D721Med (cell line): Measurements from ENCODE around the gene ACER3.

ENCODE experiments used
- DNase-seq: peaks from one replicate; pipeline ENCODE4 v3.0.0; 2011; ENCODE audit warnings: low spot score; ENCODE audit not compliant: insufficient read length
- FAIRE-seq: peaks from 2 replicates; lab custom pipeline; 2011; peaks lifted over from hg19 to GRCh38; lab: Jason Lieb, UNC
- TF ChIP-seq, protein P1 (sequence below): IDR thresholded peaks from 2 replicates; pipeline ENCODE4 v1.5.1; 2012; ENCODE audit warnings: mild to moderate bottlenecking, control low read depth; ENCODE audit not compliant: insufficient read depth; ENCODE audit errors: missing control alignments

ACER3 gene

GRCh38 chr11:76972051-76972450, 111.3 kb downstream of the ACER3 start:
- FAIRE-seq: no peak
- DNase-seq: no peak
- TF ChIP-seq, protein P1, sequence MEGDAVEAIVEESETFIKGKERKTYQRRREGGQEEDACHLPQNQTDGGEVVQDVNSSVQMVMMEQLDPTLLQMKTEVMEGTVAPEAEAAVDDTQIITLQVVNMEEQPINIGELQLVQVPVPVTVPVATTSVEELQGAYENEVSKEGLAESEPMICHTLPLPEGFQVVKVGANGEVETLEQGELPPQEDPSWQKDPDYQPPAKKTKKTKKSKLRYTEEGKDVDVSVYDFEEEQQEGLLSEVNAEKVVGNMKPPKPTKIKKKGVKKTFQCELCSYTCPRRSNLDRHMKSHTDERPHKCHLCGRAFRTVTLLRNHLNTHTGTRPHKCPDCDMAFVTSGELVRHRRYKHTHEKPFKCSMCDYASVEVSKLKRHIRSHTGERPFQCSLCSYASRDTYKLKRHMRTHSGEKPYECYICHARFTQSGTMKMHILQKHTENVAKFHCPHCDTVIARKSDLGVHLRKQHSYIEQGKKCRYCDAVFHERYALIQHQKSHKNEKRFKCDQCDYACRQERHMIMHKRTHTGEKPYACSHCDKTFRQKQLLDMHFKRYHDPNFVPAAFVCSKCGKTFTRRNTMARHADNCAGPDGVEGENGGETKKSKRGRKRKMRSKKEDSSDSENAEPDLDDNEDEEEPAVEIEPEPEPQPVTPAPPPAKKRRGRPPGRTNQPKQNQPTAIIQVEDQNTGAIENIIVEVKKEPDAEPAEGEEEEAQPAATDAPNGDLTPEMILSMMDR: no peak

DNA sequence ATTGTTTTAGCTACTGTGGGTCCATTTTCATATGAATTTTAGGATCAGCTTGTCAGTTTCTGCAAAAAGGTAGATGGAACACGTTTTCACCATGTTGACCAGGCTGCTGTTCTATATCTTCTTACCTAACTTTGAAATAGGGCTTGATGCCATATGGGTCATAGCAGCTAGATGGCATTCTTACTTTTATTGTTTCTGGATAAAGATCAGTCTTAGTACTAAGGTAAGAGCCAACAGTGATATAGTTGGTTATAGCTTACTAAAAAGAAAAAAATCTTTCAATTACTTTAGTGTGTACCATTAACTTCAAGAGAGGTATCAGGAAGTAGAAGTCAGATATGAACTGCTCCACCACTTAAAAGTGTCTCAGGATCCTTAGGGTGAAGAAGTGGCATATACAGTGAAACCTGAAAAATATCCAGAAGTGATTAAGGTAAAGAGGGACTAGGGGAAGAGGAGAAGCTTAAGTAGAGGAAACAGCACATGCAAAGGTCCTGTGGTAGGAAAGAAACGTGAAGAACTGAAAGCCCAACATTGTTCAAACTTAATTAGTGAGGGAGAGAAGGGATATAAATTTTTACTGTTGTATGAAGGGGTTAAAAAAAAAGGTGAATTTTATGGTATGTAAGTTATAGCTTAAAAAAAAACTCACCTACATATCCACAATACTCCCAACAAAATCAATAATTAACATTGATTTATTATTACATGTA, 113.6 kb downstream of the ACER3 start:
- TF ChIP-seq, protein P1: no peak
- no peak for DNase-seq
- no peak for FAIRE-seq

DNA sequence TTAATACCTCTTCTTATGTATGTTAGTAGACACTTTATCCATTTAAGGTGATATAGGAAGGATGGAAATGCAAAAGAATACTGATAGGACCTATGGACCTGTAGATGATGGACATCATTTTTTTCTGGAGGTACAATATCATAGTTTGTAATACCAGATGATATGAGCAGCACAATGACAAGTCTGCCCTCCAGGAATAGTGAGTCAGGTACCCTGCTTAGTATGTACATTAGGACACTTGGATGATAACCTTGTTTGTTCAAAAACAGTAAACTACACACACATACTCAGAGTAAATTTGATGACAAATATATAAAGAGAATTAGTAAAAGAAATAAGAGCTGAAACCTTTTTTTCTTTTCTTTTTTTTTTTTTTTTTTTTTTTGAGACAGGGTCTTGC, 114.8 kb downstream of the ACER3 start:
- no peak for FAIRE-seq

GRCh38 chr11:76977791-76978190, 117.1 kb downstream of the ACER3 start:
- TF ChIP-seq, protein P1: no peak
- DNase-seq (no peak), FAIRE-seq (no peak)

More for the DNA sequence above, 114.8 kb downstream of the ACER3 start:
- DNase-seq: no peak
- TF ChIP-seq, protein P1: no peak

GRCh38 chr11:76978239-76978638, 117.5 kb downstream of the ACER3 start:
- FAIRE-seq: no peak
- TF ChIP-seq, protein P1: no peak
- no peak for DNase-seq

- FAIRE-seq (no peak), DNase-seq (no peak)
Observed at GRCh38 chr11:76978818-76979217, 118.1 kb downstream of the ACER3 start.

GRCh38 chr11:76980196-76980595, 119.5 kb downstream of the ACER3 start:
- DNase-seq (no peak), FAIRE-seq (no peak)

More at GRCh38 chr11:76978818-76979217, 118.1 kb downstream of the ACER3 start:
- TF ChIP-seq, protein P1: no peak

More at GRCh38 chr11:76980196-76980595, 119.5 kb downstream of the ACER3 start:
- TF ChIP-seq, protein P1: no peak
